SU-DHL-6 (cell line): ENCODE data around the gene RAB3GAP1.

Source experiments
- H2AFZ ChIP-seq: fragments of 200-600 bp; sonication (generic); 2 replicates; pipeline ENCODE4 v1.6.1; 2014; ENCODE audit warnings: low read depth, mild to moderate bottlenecking, moderate library complexity, mixed read lengths, antibody characterized with exemption, low read length; ENCODE audit not compliant: severe bottlenecking
- H3F3A ChIP-seq: fragments of 200-600 bp; shearing (Covaris generic); 2 replicates; pipeline ENCODE4 v1.6.0; 2016; ENCODE audit warnings: antibody characterized with exemption, mild to moderate bottlenecking; ENCODE audit not compliant: insufficient read depth
- H3K27ac ChIP-seq: fragments of 200-600 bp; sonication (generic); 2 replicates; pipeline ENCODE4 v1.5.1; 2016; ENCODE audit warnings: low read depth, mild to moderate bottlenecking, low read length, moderate library complexity, mixed read lengths
- H3K27me3 ChIP-seq: fragments of 200-600 bp; sonication (generic), shearing (Covaris generic); 2 replicates; pipeline ENCODE4 v1.6.0; 2014; ENCODE audit warnings: mild to moderate bottlenecking, low read length
- H3K36me3 ChIP-seq: fragments of 200-600 bp; sonication (generic); 2 replicates; pipeline ENCODE4 v1.6.1; 2014; ENCODE audit warnings: mild to moderate bottlenecking, low read length, mixed read lengths
- H3K4me2 ChIP-seq: fragments of 300-600, 200-600 bp; shearing (Covaris generic), sonication (generic); 2 replicates; pipeline ENCODE4 v1.6.0; 2014; ENCODE audit warnings: low read length, low read depth, mild to moderate bottlenecking; ENCODE audit not compliant: poor library complexity, severe bottlenecking
- H3K4me3 ChIP-seq: fragments of 200-600 bp; sonication (generic); 2 replicates; pipeline ENCODE4 v1.5.1; 2014; ENCODE audit warnings: antibody characterized with exemption, low read length, mild to moderate bottlenecking, mixed read lengths; ENCODE audit not compliant: insufficient read depth, poor library complexity, severe bottlenecking
- H3K79me2 ChIP-seq: fragments of 200-600 bp; sonication (generic); 2 replicates; pipeline ENCODE4 v1.6.1; 2014; ENCODE audit warnings: mild to moderate bottlenecking, low read length, moderate library complexity; ENCODE audit not compliant: insufficient read depth
- H3K9ac ChIP-seq: fragments of 200-600 bp; sonication (generic); 2 replicates; pipeline ENCODE4 v1.7.0; 2014; ENCODE audit warnings: mild to moderate bottlenecking, low read length
- H3K9me2 ChIP-seq: fragments of 200-600 bp; sonication (generic); replicated peaks from 2 replicates; pipeline ENCODE4 v1.6.1; 2014; ENCODE audit warnings: low read length; ENCODE audit not compliant: insufficient read depth
- H3K9me3 ChIP-seq: fragments of 200-600 bp; sonication (generic); 2 replicates; pipeline ENCODE4 v1.6.1; 2014; ENCODE audit warnings: low read length, mixed read lengths; ENCODE audit not compliant: insufficient read depth
- H4K20me1 ChIP-seq: fragments of 200-600 bp; sonication (generic); 2 replicates; pipeline ENCODE4 v1.6.1; 2014; ENCODE audit warnings: low read depth, mild to moderate bottlenecking, antibody characterized with exemption, low read length, moderate library complexity, mixed read lengths
- EZH2phosphoT487 ChIP-seq: fragments of 200-600 bp; sonication (generic), shearing (Covaris generic); conservative IDR thresholded peaks from 2 replicates; pipeline ENCODE4 v1.6.1; 2018; ENCODE audit warnings: mild to moderate bottlenecking, antibody characterized with exemption, low read length, moderate library complexity, mixed read lengths
- TF ChIP-seq, protein P1 (sequence below): fragments of 200-600 bp; sonication (generic); IDR thresholded peaks from one replicate; pipeline ENCODE4 v1.5.1; 2017; ENCODE audit warnings: antibody characterized with exemption, mild to moderate bottlenecking, low read length, moderate library complexity; ENCODE audit not compliant: insufficient read depth, poor library complexity, severe bottlenecking

Gene RAB3GAP1

DNA sequence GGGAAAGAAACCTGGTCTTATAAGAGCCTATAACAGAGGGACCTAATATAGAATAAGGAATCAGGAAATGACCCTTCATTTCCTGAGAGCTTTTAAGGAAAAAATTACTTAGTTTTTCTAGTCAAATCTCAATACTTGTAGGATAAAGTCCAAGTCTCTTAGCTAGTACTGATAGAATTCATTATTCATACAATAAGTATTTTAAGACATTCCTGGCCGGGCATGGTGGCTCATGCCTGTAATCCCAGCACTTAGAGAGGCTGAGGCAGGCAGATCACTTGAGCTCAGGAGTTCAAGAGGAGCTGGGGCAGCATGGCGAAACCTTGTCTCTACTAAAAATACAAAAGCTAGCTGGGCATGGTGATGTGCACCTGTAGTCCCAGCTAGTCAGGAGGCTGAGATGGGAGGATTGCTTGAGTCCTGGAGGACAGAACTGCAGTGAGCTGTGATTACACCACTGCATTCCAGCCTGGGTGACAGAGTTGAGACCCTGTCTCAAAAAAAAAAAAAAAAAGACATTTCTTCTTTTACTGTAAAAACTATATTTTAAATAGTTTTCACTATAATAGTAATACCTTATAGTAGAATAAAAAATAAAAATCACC is 3.2 kb downstream of the RAB3GAP1 start:
- TF ChIP-seq, protein P1, sequence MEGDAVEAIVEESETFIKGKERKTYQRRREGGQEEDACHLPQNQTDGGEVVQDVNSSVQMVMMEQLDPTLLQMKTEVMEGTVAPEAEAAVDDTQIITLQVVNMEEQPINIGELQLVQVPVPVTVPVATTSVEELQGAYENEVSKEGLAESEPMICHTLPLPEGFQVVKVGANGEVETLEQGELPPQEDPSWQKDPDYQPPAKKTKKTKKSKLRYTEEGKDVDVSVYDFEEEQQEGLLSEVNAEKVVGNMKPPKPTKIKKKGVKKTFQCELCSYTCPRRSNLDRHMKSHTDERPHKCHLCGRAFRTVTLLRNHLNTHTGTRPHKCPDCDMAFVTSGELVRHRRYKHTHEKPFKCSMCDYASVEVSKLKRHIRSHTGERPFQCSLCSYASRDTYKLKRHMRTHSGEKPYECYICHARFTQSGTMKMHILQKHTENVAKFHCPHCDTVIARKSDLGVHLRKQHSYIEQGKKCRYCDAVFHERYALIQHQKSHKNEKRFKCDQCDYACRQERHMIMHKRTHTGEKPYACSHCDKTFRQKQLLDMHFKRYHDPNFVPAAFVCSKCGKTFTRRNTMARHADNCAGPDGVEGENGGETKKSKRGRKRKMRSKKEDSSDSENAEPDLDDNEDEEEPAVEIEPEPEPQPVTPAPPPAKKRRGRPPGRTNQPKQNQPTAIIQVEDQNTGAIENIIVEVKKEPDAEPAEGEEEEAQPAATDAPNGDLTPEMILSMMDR, result no peak
- no peak for TF ChIP-seq EZH2phosphoT487
- H3K36me3 ChIP-seq, result peaks cover 26% of the 10 kb centered on the region
- H3K79me2 ChIP-seq, result peaks cover 77% of the 10 kb centered on the region
- H2AFZ ChIP-seq, result no peak overlapping the region
- H3K9me2 ChIP-seq, result no peaks in the 10 kb centered on the region
- no peaks in the 10 kb centered on the region; the same call in 1 of the 2 replicates for H3F3A ChIP-seq
- H3K4me2 ChIP-seq, result peak overlapping the region; percentile 73
- H3K4me3 ChIP-seq, result no peak overlapping the region
- H3K27me3 ChIP-seq, result no peaks in the 10 kb centered on the region
- 0 out of 2 replicates have a peak, but pooled peaks cover 3% of the 10 kb centered on the region for H4K20me1 ChIP-seq
- H3K9ac ChIP-seq, result 0 out of 2 replicates have a peak overlapping the region, but pooled peaks have one; percentile 45
- no peaks in the 10 kb centered on the region for H3K9me3 ChIP-seq
- H3K27ac ChIP-seq, result peak overlapping the region; percentile 53; the same call in 1 of the 2 replicates

DNA sequence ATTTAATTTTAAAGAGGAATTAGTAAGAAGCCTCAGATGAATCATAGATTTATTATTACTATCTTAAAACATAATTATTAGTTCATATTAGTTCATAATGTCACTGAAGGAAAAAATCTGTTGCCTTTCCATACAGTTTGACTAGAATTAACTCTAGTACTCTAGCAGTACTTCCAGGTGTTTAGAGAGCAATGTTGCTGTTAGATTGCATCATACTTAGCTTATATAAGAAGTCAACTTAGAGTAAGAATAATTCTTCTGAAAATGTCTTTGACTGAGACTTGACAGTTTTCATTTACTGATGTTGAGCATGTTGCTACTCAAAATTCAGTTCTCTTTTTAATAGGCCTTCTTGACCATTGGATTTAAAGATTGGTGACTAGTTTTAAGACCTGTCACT is 4.7 kb downstream of the RAB3GAP1 start:
- Histone ChIP-seq H2AFZ (no peak overlapping the region), H3K4me3 (no peak overlapping the region), H3K4me2 (peak overlapping the region; percentile 36), H3K9ac (no peak overlapping the region), H3K27me3 (no peaks in the 10 kb centered on the region), H3F3A (no peaks in the 10 kb centered on the region; the same call in 1 of the 2 replicates), H4K20me1 (peaks cover 3% of the 10 kb centered on the region; the same call in 1 of the 2 replicates), H3K9me2 (no peaks in the 10 kb centered on the region), H3K79me2 (peaks cover 89% of the 10 kb centered on the region), H3K9me3 (no peaks in the 10 kb centered on the region), H3K36me3 (peaks cover 37% of the 10 kb centered on the region), H3K27ac (peak overlapping the region; percentile 70)
- TF ChIP-seq EZH2phosphoT487, result no peak
- TF ChIP-seq, protein P1, result no peak

- Histone ChIP-seq H3K9ac (no peak overlapping the region), H2AFZ (no peak overlapping the region), H3K9me3 (no peaks in the 10 kb centered on the region), H3K27me3 (no peaks in the 10 kb centered on the region), H3K79me2 (peaks cover 93% of the 10 kb centered on the region), H3K9me2 (no peaks in the 10 kb centered on the region), H3K27ac (no peak overlapping the region), H3K4me2 (no peak overlapping the region), H3K4me3 (no peak overlapping the region), H4K20me1 (peaks cover 1% of the 10 kb centered on the region; the same call in 1 of the 2 replicates), H3F3A (no peaks in the 10 kb centered on the region; the same call in 1 of the 2 replicates), H3K36me3 (peaks cover 62% of the 10 kb centered on the region)
- TF ChIP-seq EZH2phosphoT487, result no peak
- TF ChIP-seq, protein P1, result no peak
Observed at GRCh38 chr2:135059577-135059976, 7.5 kb downstream of the RAB3GAP1 start.
